ENCODE data around the gene NEUROG1. TPM values are rescaled to one million over a fixed set of nuclear protein-coding genes. Genes with fewer than 3 reads are reported as not detected.

Gene NEUROG1
- not detected for total RNA-seq
- long read RNA-seq = 0 reads

GRCh38 chr5:135535820-135536801 is at the start of gene NEUROG1:
NEUROG1 (minus strand) TSS chr5:135535964; CDS start chr5:135535690, 274 bp downstream.
- intact Hi-C loops (cut with DNase I, micrococcal nuclease) = no loop called here
- DNase-seq (no peak), ATAC-seq (peak; percentile 42)

- ATAC-seq (no peak), DNase-seq (no peak)
- intact Hi-C loops (cut with DNase I, micrococcal nuclease) = no loop called here
Measured at GRCh38 chr5:135584918-135585317, 49.2 kb upstream of the NEUROG1 start.

- no peak for ATAC-seq
- intact Hi-C loops (cut with DNase I, micrococcal nuclease) = no loop called here
- DNase-seq = no peak
Measured at GRCh38 chr5:135584276-135584675, 48.5 kb upstream of the NEUROG1 start.

GRCh38 chr5:135582099-135582781 is 46.5 kb upstream of the NEUROG1 start:
- intact Hi-C loops (cut with DNase I, micrococcal nuclease) = no loop called here
- ATAC-seq = no peak

DNA sequence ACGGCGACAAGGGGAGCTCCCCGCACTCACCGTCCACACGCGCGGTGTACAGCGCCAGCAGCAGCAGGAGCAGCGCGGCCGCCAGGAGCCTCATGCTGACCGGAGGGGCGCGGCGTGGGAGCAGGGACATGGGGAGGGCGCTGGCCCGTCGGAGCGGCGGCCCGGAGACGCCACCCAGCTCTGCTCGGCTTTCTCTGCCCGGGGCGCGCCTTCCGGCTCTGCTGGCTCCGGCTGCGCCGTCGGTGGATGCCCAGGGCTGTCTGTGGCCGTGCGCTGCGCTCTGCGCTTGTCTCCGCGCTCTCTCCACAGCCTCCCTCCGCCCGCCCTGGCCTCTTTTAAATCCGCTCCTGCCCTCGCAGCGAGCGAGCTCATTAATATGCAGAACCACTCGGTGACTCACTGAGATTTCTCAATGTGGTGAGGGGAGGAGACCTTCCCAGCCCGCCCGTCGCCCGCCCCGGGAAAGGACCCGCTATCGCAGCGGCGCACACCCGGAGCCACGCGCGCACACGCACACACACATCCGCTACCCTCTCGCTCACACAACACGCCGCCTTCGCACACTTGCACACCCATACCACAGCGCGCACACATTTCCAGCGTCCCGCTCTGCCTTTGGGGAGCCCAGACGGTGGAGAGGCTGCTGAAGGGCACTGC is 43.0 kb upstream of the NEUROG1 start, which contains the start of gene CXCL14:
Gene CXCL14 (minus strand): TSS at position 307 of the 657 bp plus-strand sequence. CDS start 213 bp downstream, at position 94.
- intact Hi-C loops (cut with DNase I, micrococcal nuclease) = no loop called here
- ATAC-seq (no peak), DNase-seq (peak in 1 of 2 donors; percentile 22)

More at GRCh38 chr5:135582099-135582781, 46.5 kb upstream of the NEUROG1 start:
- no peak for DNase-seq

- intact Hi-C loops (cut with DNase I, micrococcal nuclease) = no loop called here
- no peak for DNase-seq
- ATAC-seq = no peak
Measured at GRCh38 chr5:135578305-135578684, 42.5 kb upstream of the NEUROG1 start.

- ATAC-seq = no peak
- intact Hi-C loops (cut with DNase I, micrococcal nuclease) = no loop called here
- no peak for DNase-seq
Measured at GRCh38 chr5:135577421-135577820, 41.7 kb upstream of the NEUROG1 start.

- no peak for ATAC-seq
Measured at GRCh38 chr5:135576075-135576599, 40.4 kb upstream of the NEUROG1 start.

GRCh38 chr5:135574493-135574892 is 38.7 kb upstream of the NEUROG1 start:
- DNase-seq = no peak
- intact Hi-C loops (cut with DNase I, micrococcal nuclease) = loop anchor here in 1 of 2 donors (5.0 kb wide), 1 partner anchor 248 kb away; no protein-coding TSS in a partner anchor
- no peak for ATAC-seq

More at GRCh38 chr5:135576075-135576599, 40.4 kb upstream of the NEUROG1 start:
- intact Hi-C loops (cut with DNase I, micrococcal nuclease) = no loop called here
- DNase-seq = no peak

DNA sequence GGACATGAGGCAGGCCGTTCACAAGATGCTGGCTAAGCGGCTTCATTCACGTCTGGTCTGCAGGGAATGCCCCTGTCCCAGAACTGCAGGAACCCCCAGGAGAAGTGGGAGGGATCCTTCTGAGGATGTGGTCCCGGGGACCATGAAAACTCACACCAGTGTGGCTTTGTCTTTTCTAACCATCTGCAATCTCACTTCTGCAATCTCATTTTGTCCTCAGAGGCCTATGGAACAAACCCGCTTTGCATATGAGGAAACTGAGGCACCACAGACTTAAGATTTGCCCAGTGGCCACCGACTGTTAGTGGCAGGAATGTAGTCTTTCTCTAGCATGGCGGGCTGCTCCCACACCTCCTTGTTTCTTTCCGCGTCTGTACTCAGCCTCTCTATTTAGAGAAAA is 36.1 kb upstream of the NEUROG1 start:
- no peak for DNase-seq
- intact Hi-C loops (cut with DNase I, micrococcal nuclease) = loop anchor here in 1 of 2 donors (5.0 kb wide), 1 partner anchor 250 kb away; no protein-coding TSS in a partner anchor
- no peak for ATAC-seq

- no peak for DNase-seq
- ATAC-seq = no peak
- intact Hi-C loops (cut with DNase I, micrococcal nuclease) = loop anchor here in 1 of 2 donors (5.0 kb wide), 1 partner anchor 251 kb away; no protein-coding TSS in a partner anchor
Measured at GRCh38 chr5:135571066-135571609, 35.4 kb upstream of the NEUROG1 start.

GRCh38 chr5:135570453-135570764 is 34.6 kb upstream of the NEUROG1 start:
- no peak for DNase-seq
- no peak for ATAC-seq
- intact Hi-C loops (cut with DNase I, micrococcal nuclease) = loop anchor here in 1 of 2 donors (5.0 kb wide), 1 partner anchor 252 kb away; no protein-coding TSS in a partner anchor

GRCh38 chr5:135569755-135570452 is 34.1 kb upstream of the NEUROG1 start:
- DNase-seq (peak in 1 of 2 donors; percentile 48), ATAC-seq (peak; percentile 69)
- intact Hi-C loops (cut with DNase I, micrococcal nuclease) = loop anchor here (5.0 to 10.0 kb wide), 3 partner anchors 175 to 255 kb away; no protein-coding TSS in a partner anchor

DNA sequence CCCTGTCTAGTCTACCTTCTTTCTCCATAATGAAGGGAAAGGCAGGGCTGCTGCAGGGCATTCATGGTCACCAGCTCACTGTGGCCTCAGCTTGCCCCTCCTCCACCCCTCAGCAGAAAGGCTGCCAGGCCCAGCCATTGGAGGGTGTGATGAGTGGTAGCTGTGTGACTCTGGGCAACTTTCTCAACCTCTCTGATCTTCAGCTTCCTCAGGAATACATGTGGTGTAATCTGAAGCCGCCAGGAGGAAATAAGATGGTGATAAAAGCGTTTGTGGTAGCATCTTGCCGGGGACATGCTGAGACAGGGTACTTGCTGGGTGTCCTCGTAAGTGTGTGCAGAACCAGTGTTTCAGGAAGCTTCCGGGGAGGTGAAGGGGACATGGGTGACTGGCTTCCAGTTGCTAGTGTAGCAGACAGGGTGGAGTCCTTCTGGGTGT is 33.2 kb upstream of the NEUROG1 start:
- ATAC-seq = no peak
- no peak for DNase-seq
- intact Hi-C loops (cut with DNase I, micrococcal nuclease) = loop anchor here (10.0 kb wide), 2 partner anchors 176 to 256 kb away; no protein-coding TSS in a partner anchor

DNA sequence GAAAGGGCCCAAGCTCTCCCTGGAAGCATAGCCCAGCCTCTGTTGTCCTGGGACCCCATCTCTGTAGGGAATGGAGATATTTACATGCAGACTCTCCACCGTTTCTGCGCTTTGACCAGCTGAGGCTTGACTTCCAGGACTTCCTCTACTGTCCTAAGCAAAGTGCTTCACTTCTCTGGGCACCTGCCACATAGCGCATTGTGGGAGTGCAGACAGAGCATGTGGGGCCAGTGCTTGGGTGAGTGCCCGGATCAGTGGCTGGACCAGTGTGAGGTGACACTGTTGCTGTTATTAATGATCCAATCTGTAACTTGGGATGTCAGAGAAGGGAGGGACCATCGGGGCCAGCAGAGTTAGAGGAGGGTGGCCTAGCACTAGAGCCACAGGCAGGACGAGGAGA is 32.5 kb upstream of the NEUROG1 start:
- DNase-seq (no peak), ATAC-seq (no peak)
- intact Hi-C loops (cut with DNase I, micrococcal nuclease) = loop anchor here (10.0 kb wide), 2 partner anchors 177 to 257 kb away; no protein-coding TSS in a partner anchor

GRCh38 chr5:135567661-135568060 is 31.9 kb upstream of the NEUROG1 start:
- no peak for ATAC-seq
- intact Hi-C loops (cut with DNase I, micrococcal nuclease) = loop anchor here (10.0 kb wide), 2 partner anchors 177 to 257 kb away; no protein-coding TSS in a partner anchor
- DNase-seq = no peak
